ENCODE results near the gene DGKQ.
A peak's percentile ranks its signal among the peaks of the same experiment; 100 is the strongest.

DNA sequence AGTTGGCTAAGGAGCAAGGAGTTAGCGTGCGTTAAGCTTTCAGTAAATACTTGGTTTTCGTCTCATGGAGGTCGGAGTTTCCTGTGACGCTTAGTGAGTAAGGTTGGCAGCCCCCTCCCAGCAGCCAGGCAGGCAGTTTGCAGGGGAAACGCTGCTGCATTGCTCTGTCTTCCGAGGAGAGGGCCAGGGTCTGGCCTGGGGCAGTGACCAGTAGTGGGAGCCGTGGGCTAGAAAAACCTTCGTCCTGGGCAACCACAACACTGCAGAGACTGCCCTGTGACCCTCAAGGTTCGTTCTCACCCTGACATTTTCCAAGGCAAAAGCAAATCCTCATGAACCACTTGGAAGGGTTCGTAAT is 40.7 kb downstream of the DGKQ start:
- TF ChIP-seq DPF2 (IDR thresholded peaks at IDR 0.05) (no peak), TAF7 (tag; IDR thresholded peaks at IDR 0.05) (no peak), REST (IDR thresholded peaks at IDR 0.05; ENCODE audit: borderline replicate concordance) (peak; percentile 16; the same call in 1 of the 2 replicates), REST (CRISPR knock-in tag; IDR thresholded peaks at IDR 0.05; ENCODE audit: low read depth) (no peak), PML (IDR thresholded peaks at IDR 0.05; ENCODE audit: low read length) (0 out of 2 replicates have a peak, but pooled peaks have one; percentile 0), ZEB2 (IDR thresholded peaks at IDR 0.05) (no peak), HMGN3 (IDR thresholded peaks at IDR 0.05; ENCODE audit: borderline replicate concordance, extremely low read depth, insufficient read length, low read depth, low read length) (no peak)
- TF ChIP-seq, protein P1, sequence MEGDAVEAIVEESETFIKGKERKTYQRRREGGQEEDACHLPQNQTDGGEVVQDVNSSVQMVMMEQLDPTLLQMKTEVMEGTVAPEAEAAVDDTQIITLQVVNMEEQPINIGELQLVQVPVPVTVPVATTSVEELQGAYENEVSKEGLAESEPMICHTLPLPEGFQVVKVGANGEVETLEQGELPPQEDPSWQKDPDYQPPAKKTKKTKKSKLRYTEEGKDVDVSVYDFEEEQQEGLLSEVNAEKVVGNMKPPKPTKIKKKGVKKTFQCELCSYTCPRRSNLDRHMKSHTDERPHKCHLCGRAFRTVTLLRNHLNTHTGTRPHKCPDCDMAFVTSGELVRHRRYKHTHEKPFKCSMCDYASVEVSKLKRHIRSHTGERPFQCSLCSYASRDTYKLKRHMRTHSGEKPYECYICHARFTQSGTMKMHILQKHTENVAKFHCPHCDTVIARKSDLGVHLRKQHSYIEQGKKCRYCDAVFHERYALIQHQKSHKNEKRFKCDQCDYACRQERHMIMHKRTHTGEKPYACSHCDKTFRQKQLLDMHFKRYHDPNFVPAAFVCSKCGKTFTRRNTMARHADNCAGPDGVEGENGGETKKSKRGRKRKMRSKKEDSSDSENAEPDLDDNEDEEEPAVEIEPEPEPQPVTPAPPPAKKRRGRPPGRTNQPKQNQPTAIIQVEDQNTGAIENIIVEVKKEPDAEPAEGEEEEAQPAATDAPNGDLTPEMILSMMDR (IDR thresholded peaks at IDR 0.05 in 2 of 3, conservative IDR thresholded peaks at IDR 0.05 in 1 of 3; ENCODE audit: insufficient read depth in 2 of 3, low read depth in 1 of 3, low read length in 3 of 3) = peak; percentile 38 to 45 (median 45); a peak in 4 of 6 replicates
